GM23338 (cell line): Measurements from ENCODE around the gene NUMB. TPM values are rescaled to one million over a fixed set of nuclear protein-coding genes. Genes with fewer than 3 reads are reported as not detected.

Experiments
- ATAC-seq: fragments of 200-7000 bp; cut with Tn5 transposase; 3 replicates; pipeline ENCODE4 v1.9.1; 2020
- DNase-seq: peaks from one replicate; pipeline ENCODE4 v3.0.0-alpha.2; 2015; ENCODE audit warnings: low spot score
- H2AFZ ChIP-seq: fragments of 200-600 bp; sonication (generic); 2 replicates; pipeline ENCODE4 v1.8.0; 2016; ENCODE audit warnings: antibody characterized with exemption, mild to moderate bottlenecking, moderate library complexity
- H3F3A ChIP-seq: fragments of 200-600 bp; sonication (generic); replicated peaks from 2 replicates; pipeline ENCODE4 v1.8.0; 2017; ENCODE audit warnings: antibody characterized with exemption, mixed run types, low read depth
- H3K27ac ChIP-seq: fragments of 200-600 bp; sonication (generic); 2 replicates; pipeline ENCODE4 v1.6.1; 2016; ENCODE audit warnings: low read depth
- H3K27me3 ChIP-seq: fragments of 200-600 bp; sonication (generic); 2 replicates; pipeline ENCODE4 v1.8.0; 2016; ENCODE audit warnings: mild to moderate bottlenecking, mixed run types, moderate library complexity; ENCODE audit not compliant: insufficient read depth
- H3K36me3 ChIP-seq: fragments of 200-600 bp; sonication (generic); 2 replicates; pipeline ENCODE4 v1.8.0; 2016; ENCODE audit warnings: mild to moderate bottlenecking; ENCODE audit not compliant: insufficient read depth
- H3K4me1 ChIP-seq: fragments of 200-600 bp; sonication (generic); 2 replicates; pipeline ENCODE4 v1.8.0; 2016; ENCODE audit warnings: mild to moderate bottlenecking, moderate library complexity; ENCODE audit not compliant: insufficient read depth
- H3K4me2 ChIP-seq: fragments of 200-600 bp; sonication (generic); 2 replicates; pipeline ENCODE4 v1.7.1; 2017; ENCODE audit warnings: mixed run types
- H3K4me3 ChIP-seq: fragments of 200-600 bp; sonication (generic); 2 replicates; pipeline ENCODE4 v1.6.1; 2016; ENCODE audit warnings: mixed run types
- H3K79me2 ChIP-seq: fragments of 200-600 bp; sonication (generic); replicated peaks from 2 replicates; pipeline ENCODE4 v1.8.0; 2017; ENCODE audit warnings: mild to moderate bottlenecking; ENCODE audit not compliant: insufficient read depth
- H3K9me2 ChIP-seq: fragments of 200-600 bp; sonication (generic); 2 replicates; pipeline ENCODE4 v1.8.0; 2017; ENCODE audit not compliant: insufficient read depth
- H4K20me1 ChIP-seq: fragments of 200-600 bp; sonication (generic); replicated peaks from 2 replicates; pipeline ENCODE4 v1.8.0; 2017; ENCODE audit warnings: mild to moderate bottlenecking; ENCODE audit not compliant: insufficient read depth
- H3K27ac Mint-ChIP-seq: 2 replicates; pipeline ENCODE4 v1.8.0; 2020; ENCODE audit warnings: inconsistent platforms, mild to moderate bottlenecking, moderate library complexity, mixed read lengths
- H3K27me3 Mint-ChIP-seq: 3 replicates; pipeline ENCODE4 v1.8.0; 2022; ENCODE audit warnings: low read depth, mild to moderate bottlenecking, moderate library complexity, mixed read lengths, inconsistent platforms; ENCODE audit not compliant: insufficient read depth, poor library complexity
- H3K36me3 Mint-ChIP-seq: 3 replicates; pipeline ENCODE4 v1.8.0; 2021; ENCODE audit warnings: low read depth, mild to moderate bottlenecking, inconsistent platforms, moderate library complexity, mixed read lengths
- H3K4me1 Mint-ChIP-seq: 3 replicates; pipeline ENCODE4 v1.8.0; 2020; ENCODE audit warnings: mild to moderate bottlenecking, inconsistent platforms, mixed read lengths
- H3K4me3 Mint-ChIP-seq: 3 replicates; pipeline ENCODE4 v1.8.0; 2021; ENCODE audit warnings: moderate library complexity, mild to moderate bottlenecking, inconsistent platforms, mixed read lengths
- H3K9me3 Mint-ChIP-seq: 3 replicates; pipeline ENCODE4 v1.8.0; 2020; ENCODE audit warnings: moderate library complexity, mild to moderate bottlenecking, inconsistent platforms, mixed read lengths
- EZH2phosphoT487 ChIP-seq: fragments of 200-600 bp; sonication (generic); IDR thresholded peaks from one replicate; pipeline ENCODE4 v1.8.1; 2018; ENCODE audit warnings: antibody characterized with exemption; ENCODE audit not compliant: unreplicated experiment
- JUNB ChIP-seq: IDR thresholded peaks from one replicate; pipeline ENCODE4 v1.6.1; 2016; ENCODE audit warnings: antibody characterized with exemption; ENCODE audit not compliant: unreplicated experiment
- ZNF114 ChIP-seq: fragments of 250-450 bp; sonication (Bioruptor Pico); IDR thresholded peaks from 2 replicates; pipeline ENCODE4 v1.5.0; 2020; ENCODE audit warnings: mild to moderate bottlenecking, moderate library complexity
- ZNF331 ChIP-seq: fragments of 250-450 bp; sonication (Bioruptor Pico); IDR thresholded peaks from 2 replicates; pipeline ENCODE4 v1.5.0; 2020; ENCODE audit warnings: low read depth, mild to moderate bottlenecking, moderate library complexity
- polyA plus RNA-seq: library from polyadenylated mRNA; unstranded; fragments of >200 nt; fragmentation: Nextera tagmentation; extraction: Ambion mirVana; gene quantifications from 2 replicates; pipeline ENCODE4 v1.2.1, GENCODE V29; 2016
- total RNA-seq: library from RNA; depleted of rRNA; stranded (reverse); fragments of >200 nt; shearing (Covaris generic); gene quantifications from 2 replicates; pipeline ENCODE4 v1.2.3, GENCODE V29; 2014
- TF ChIP-seq, protein P1 (sequence below), 2 experiments: fragments of 200-600 bp in 1 of 2; sonication (generic) in 1 of 2; conservative IDR thresholded peaks; 2 replicates each; pipeline versions ENCODE4 v1.5.1 to v1.6.1; 2016 to 2017; ENCODE audit warnings: antibody characterized with exemption in 2 of 2, low read depth in 2 of 2, mild to moderate bottlenecking in 2 of 2, moderate library complexity in 1 of 2
- TF ChIP-seq, protein P2 (sequence below): fragments of 250-450 bp; sonication (Bioruptor Pico); IDR thresholded peaks from 2 replicates; pipeline ENCODE4 v1.5.0; 2020; ENCODE audit warnings: mild to moderate bottlenecking, moderate library complexity

Gene NUMB
- total and polyA plus RNA-seq, 2 experiments from 2014 or later, result 32.1 to 36.7 TPM

DNA sequence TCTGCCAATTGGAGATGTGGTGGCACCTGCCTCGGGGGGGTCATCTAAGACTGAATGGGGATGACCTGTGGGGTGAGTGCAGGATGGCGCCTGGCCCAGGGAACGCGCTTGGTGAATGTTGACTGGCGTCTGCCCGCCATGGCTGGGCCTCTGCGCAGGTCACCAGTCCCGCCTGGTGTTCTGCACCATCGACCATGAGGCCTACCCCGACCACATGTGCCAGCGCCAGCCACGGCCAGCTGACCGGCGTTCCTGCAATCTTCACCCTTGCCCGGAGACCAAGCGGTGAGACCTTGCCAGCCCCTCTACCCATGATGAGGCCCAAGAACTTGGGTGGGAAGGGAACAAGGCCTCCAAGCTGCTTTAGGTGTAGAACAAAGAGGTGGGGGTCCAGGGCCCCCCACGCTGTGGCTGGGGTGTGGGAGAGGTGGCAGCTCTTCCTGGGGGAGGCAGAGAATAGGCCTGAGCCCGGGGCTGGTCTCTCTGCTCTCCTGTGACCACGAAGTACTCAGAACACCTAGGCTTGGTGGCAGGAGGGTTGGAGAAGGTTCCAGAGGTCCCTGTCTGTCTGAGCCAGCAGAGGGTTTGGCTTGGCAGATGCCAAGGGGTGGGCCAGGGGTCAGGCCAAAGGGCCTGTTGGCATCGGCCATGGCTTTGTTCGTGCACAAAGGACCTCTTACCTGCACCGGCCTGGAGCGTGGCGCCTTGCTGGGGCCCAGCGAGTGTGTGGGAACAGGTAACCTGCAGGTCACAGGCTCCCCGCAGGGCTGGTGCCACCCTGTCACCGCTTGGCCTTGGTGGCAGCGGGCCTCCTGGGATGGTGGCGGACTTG lies 205.6 kb downstream of the NUMB start:
- peaks cover 3% of the 10 kb centered on the region for H3K27me3 Mint-ChIP-seq
- H3K9me3 Mint-ChIP-seq, result no peaks in the 10 kb centered on the region
- no peaks in the 10 kb centered on the region for H3K27me3 ChIP-seq
- TF ChIP-seq, protein P1, sequence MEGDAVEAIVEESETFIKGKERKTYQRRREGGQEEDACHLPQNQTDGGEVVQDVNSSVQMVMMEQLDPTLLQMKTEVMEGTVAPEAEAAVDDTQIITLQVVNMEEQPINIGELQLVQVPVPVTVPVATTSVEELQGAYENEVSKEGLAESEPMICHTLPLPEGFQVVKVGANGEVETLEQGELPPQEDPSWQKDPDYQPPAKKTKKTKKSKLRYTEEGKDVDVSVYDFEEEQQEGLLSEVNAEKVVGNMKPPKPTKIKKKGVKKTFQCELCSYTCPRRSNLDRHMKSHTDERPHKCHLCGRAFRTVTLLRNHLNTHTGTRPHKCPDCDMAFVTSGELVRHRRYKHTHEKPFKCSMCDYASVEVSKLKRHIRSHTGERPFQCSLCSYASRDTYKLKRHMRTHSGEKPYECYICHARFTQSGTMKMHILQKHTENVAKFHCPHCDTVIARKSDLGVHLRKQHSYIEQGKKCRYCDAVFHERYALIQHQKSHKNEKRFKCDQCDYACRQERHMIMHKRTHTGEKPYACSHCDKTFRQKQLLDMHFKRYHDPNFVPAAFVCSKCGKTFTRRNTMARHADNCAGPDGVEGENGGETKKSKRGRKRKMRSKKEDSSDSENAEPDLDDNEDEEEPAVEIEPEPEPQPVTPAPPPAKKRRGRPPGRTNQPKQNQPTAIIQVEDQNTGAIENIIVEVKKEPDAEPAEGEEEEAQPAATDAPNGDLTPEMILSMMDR (conservative IDR thresholded peaks at IDR 0.05; ENCODE audit: low read depth in 2 of 2), result no peak
- 0 out of 2 replicates have a peak, but pooled peaks cover 3% of the 10 kb centered on the region for H3F3A ChIP-seq
- no peaks in the 10 kb centered on the region for H4K20me1 ChIP-seq
- H3K9me2 ChIP-seq, result no peaks in the 10 kb centered on the region
- peaks cover 3% of the 10 kb centered on the region; the same call in 1 of the 3 replicates for H3K4me1 Mint-ChIP-seq
- H3K27ac Mint-ChIP-seq, result no peak overlapping the region
- H3K4me2 ChIP-seq, result no peak overlapping the region
- H3K4me3 ChIP-seq, result no peak overlapping the region
- ATAC-seq, result no peak
- H3K79me2 ChIP-seq, result no peaks in the 10 kb centered on the region
- no peaks in the 10 kb centered on the region for H3K4me1 ChIP-seq
- no peak overlapping the region for H3K4me3 Mint-ChIP-seq
- H3K36me3 Mint-ChIP-seq, result no peaks in the 10 kb centered on the region
- H3K36me3 ChIP-seq, result no peaks in the 10 kb centered on the region
- DNase-seq, result no peak
- H2AFZ ChIP-seq, result no peak overlapping the region
- H3K27ac ChIP-seq, result no peak overlapping the region

DNA sequence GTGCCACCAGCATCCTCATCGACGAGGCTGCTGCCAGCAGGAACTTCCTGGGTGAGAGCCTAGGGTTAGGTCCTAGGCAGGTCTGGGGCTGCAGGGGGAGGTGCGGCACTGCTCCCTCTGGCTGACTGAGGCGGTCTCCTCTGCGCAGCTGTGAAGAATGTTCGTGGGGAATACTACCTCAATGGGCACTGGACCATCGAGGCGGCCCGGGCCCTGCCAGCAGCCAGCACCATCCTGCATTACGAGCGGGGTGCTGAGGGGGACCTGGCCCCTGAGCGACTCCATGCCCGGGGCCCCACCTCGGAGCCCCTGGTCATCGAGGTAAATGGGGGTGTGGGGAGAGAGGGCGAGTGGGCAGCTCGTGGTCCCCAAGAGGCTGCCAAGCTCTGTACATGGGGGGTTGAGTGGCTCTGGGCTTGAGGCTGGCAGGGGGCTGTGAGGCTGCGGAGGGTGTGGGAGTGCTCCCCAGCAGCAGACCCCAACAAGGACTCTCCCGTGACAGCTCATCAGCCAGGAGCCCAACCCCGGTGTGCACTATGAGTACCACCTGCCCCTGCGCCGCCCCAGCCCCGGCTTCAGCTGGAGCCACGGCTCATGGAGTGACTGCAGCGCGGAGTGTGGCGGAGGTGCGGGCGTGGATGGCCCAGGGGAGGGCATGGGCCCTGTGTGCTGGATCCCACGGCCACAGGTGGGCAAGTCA lies 206.7 kb downstream of the NUMB start:
- H3K4me3 ChIP-seq, result no peak overlapping the region
- TF ChIP-seq ZNF114 (CRISPR knock-in tag) (no peak), JUNB (no peak), ZNF331 (CRISPR knock-in tag) (no peak), EZH2phosphoT487 (no peak)
- TF ChIP-seq, protein P1 (conservative IDR thresholded peaks at IDR 0.05; ENCODE audit: low read depth in 2 of 2), result no peak
- TF ChIP-seq, protein P2, sequence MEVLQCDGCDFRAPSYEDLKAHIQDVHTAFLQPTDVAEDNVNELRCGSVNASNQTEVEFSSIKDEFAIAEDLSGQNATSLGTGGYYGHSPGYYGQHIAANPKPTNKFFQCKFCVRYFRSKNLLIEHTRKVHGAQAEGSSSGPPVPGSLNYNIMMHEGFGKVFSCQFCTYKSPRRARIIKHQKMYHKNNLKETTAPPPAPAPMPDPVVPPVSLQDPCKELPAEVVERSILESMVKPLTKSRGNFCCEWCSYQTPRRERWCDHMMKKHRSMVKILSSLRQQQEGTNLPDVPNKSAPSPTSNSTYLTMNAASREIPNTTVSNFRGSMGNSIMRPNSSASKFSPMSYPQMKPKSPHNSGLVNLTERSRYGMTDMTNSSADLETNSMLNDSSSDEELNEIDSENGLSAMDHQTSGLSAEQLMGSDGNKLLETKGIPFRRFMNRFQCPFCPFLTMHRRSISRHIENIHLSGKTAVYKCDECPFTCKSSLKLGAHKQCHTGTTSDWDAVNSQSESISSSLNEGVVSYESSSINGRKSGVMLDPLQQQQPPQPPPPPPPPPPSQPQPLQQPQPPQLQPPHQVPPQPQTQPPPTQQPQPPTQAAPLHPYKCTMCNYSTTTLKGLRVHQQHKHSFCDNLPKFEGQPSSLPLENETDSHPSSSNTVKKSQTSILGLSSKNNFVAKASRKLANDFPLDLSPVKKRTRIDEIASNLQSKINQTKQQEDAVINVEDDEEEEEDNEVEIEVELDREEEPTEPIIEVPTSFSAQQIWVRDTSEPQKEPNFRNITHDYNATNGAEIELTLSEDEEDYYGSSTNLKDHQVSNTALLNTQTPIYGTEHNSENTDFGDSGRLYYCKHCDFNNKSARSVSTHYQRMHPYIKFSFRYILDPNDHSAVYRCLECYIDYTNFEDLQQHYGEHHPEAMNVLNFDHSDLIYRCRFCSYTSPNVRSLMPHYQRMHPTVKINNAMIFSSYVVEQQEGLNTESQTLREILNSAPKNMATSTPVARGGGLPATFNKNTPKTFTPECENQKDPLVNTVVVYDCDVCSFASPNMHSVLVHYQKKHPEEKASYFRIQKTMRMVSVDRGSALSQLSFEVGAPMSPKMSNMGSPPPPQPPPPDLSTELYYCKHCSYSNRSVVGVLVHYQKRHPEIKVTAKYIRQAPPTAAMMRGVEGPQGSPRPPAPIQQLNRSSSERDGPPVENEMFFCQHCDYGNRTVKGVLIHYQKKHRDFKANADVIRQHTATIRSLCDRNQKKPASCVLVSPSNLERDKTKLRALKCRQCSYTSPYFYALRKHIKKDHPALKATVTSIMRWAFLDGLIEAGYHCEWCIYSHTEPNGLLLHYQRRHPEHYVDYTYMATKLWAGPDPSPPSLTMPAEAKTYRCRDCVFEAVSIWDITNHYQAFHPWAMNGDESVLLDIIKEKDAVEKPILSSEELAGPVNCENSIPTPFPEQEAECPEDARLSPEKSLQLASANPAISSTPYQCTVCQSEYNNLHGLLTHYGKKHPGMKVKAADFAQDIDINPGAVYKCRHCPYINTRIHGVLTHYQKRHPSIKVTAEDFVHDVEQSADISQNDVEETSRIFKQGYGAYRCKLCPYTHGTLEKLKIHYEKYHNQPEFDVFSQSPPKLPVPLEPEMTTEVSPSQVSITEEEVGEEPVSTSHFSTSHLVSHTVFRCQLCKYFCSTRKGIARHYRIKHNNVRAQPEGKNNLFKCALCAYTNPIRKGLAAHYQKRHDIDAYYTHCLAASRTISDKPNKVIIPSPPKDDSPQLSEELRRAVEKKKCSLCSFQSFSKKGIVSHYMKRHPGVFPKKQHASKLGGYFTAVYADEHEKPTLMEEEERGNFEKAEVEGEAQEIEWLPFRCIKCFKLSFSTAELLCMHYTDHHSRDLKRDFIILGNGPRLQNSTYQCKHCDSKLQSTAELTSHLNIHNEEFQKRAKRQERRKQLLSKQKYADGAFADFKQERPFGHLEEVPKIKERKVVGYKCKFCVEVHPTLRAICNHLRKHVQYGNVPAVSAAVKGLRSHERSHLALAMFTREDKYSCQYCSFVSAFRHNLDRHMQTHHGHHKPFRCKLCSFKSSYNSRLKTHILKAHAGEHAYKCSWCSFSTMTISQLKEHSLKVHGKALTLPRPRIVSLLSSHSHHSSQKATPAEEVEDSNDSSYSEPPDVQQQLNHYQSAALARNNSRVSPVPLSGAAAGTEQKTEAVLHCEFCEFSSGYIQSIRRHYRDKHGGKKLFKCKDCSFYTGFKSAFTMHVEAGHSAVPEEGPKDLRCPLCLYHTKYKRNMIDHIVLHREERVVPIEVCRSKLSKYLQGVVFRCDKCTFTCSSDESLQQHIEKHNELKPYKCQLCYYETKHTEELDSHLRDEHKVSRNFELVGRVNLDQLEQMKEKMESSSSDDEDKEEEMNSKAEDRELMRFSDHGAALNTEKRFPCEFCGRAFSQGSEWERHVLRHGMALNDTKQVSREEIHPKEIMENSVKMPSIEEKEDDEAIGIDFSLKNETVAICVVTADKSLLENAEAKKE (CRISPR knock-in tag), result no peak

More for the DNA sequence above, 206.7 kb downstream of the NUMB start:
- no peaks in the 10 kb centered on the region for H3K9me2 ChIP-seq
- H3K36me3 ChIP-seq, result no peaks in the 10 kb centered on the region
- H3K79me2 ChIP-seq, result no peaks in the 10 kb centered on the region
- H3K9me3 Mint-ChIP-seq, result no peaks in the 10 kb centered on the region
- H3K4me1 Mint-ChIP-seq, result peaks cover 3% of the 10 kb centered on the region; the same call in 1 of the 3 replicates
- H3K4me1 ChIP-seq, result no peaks in the 10 kb centered on the region
- peaks cover 6% of the 10 kb centered on the region for H3K27me3 Mint-ChIP-seq
- no peaks in the 10 kb centered on the region for H3K27me3 ChIP-seq
- ATAC-seq (no peak), DNase-seq (no peak)
- no peak overlapping the region for H3K4me2 ChIP-seq
- H3K4me3 Mint-ChIP-seq, result no peak overlapping the region
- no peak overlapping the region for H2AFZ ChIP-seq
- H3K36me3 Mint-ChIP-seq, result peaks cover 7% of the 10 kb centered on the region; the same call in 2 of the 3 replicates
- H3K27ac ChIP-seq, result no peak overlapping the region
- H3F3A ChIP-seq, result 0 out of 2 replicates have a peak, but pooled peaks cover 3% of the 10 kb centered on the region
- H3K27ac Mint-ChIP-seq, result no peak overlapping the region
- no peaks in the 10 kb centered on the region for H4K20me1 ChIP-seq
